GM18861 (cell line): ENCODE data around the gene RPL37A.
"Not testable (repeated sequence)": the region's sequence is repeated elsewhere in the genome, so short reads cannot be mapped to it uniquely, and the experiment has no call there.

Experiments
- ATAC-seq: cut with Tn5 transposase; IDR thresholded peaks from one replicate; pipeline ENCODE4 v1.9.1; 2021; ENCODE audit not compliant: unreplicated experiment

RPL37A gene

DNA sequence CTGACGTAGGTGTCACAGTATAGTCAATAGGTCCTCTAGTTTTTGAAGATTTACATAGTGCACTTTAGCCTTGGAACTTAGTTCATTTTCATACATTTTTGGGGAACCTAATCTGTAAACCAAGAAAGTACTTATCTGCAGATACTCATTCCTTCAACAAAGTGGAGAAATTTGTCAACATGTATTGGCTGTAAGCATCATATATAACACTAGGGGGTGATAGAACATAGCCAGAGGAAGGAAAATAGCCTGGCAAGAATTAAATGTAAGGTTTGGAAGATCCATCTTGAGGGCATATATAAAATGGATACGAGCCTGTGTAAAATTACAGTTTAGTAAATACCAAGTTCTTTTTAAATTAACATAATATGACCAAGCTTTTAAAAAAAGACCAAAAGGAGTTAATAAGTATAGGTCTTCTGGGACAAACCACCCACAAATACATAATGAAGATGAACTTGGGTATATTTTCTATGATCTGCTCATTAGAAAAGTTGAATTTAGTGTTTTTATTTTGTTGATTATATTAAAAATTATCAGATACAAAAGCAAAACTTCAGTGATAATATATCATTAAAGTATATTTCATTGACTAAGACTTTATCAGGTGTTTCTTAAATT is 18.2 kb downstream of the RPL37A start:
- no peak for ATAC-seq

DNA sequence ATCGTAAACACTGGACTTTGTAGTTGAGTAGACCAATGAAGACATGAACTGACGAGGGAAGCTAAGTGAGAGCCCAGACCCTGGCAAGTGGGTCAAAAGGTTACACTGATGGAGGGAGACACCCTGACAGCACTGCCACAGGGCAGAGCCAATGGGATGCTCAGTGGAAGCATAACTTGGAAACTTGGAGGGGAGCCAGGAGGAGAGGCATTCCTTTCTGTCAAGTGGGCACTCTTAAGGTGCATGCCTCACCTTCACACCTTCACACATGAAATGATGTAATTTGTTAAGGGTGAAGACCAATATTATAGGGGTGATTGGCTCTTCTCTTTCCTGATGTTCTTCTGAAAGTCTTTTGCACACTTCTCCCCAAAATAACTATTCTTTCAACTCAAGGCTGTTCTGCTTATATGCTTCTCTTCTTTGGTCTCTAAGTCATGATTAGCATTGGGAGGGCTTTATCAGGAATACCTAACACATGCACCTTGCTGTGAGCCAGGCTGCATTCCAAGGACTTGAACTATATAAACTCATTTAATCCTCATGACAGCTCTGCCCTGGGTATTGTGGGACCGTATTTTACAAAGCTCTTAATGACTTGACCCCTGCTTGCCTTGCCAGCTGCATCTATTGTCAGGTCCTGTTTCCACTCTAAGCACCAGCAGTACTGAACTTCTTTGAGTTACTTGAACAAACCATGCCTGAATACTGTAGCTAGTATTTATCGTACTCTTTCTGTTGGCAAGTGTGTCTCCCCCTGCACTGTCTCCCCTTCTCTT is 19.0 kb downstream of the RPL37A start:
- ATAC-seq: no peak

DNA sequence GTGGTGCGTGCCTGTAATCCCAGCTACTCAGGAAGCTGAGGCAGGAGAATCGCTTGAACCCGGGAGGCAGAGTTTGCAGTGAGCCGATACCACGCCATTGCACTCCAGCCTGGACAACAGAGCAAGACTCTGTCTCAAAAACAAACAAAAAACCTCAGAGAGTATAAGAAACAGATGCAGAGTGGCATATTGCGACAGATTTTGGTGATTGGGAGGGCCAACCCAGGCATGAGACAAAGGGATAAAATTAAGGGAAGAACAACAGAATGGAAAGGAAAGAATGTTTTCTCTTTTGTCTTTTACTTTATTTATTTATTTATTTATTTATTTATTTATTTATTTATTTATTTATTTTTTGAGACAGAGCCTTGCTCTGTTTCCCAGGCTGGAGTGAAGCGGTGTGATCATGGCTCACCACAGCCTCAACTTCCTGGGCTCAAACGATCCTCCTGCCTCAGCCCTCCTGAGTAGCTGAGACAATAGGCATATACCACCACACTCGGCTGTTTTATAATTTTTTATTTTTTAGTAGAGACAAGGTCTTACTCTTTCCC is 20.0 kb downstream of the RPL37A start:
- not testable (repeated sequence) for ATAC-seq

DNA sequence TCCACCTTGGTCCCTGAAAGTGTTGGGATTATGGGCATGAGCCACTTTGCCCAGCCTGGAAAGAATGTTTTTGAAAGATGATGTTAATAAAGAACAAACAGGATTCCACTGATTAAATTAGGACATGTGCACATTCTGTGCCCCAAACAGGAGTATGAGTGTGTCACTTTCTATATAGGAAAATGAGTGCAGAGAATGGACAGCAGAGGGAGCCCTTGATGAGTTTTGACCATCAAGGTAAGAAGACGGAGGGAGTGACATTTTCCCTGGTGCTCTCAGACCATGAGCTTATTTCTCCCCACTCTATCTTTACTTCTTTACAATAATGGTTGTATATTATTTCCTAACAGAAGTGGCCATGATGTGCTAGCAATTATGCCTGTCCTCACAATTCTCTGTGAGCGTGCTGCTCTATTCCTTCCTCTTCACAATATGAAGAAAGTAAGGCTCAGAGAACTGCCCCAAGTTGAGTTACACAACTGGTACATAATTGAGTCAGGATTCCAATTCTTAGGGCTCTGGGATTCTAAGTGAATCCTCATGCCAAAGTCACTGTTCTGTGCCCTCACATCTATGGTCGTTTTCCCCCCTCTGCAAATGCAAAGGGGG is 20.6 kb downstream of the RPL37A start:
- ATAC-seq: peak; percentile 67

DNA sequence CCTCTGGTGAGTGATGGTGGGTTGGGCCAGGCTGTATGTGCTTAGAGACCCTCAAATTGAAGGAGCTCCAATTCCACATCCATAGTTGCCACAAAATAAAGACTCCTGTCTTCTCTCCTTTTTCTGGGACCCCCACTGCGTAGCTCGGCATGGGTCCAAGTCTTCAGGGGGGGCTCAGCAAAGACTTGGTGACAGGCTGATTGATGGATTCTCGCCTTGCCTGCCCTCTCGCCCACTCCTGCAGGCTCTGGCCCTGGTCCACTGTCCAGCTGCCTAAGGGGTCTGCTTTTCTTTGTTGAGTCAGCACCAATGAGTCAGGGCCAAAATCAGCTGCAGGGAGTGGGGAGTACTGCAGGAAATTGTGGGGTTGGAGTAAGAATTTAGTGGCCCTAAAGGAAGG is 21.5 kb downstream of the RPL37A start:
- ATAC-seq: no peak

DNA sequence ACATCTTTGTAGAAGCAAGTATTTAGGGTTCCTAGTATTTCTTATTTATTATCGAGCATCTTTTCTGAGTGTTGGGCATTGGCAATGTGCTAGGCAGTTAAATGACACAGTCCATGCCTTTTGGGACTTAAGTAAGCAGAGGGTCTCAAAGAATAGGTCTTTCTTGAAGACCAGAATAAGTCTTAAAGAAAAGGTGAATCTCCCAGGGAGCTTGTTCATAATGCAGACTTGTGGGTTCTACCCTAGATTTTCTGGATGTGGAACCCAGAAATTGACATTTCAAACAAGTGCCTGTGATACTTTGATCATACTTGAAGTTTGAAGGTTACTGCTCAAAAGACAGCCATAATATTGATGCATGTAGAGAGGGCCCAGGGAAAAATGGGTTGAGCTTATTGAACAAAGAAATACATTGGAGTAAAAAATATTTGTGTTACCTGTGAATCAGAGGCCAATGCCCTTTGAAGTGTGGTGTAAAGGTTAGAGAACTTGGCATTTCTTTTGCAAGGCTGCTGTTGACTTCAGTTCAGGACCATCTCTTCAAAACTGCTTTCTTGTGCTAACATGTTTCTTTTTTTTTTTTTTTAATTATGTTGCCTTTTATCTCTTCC is 24.4 kb downstream of the RPL37A start:
- no peak for ATAC-seq

DNA sequence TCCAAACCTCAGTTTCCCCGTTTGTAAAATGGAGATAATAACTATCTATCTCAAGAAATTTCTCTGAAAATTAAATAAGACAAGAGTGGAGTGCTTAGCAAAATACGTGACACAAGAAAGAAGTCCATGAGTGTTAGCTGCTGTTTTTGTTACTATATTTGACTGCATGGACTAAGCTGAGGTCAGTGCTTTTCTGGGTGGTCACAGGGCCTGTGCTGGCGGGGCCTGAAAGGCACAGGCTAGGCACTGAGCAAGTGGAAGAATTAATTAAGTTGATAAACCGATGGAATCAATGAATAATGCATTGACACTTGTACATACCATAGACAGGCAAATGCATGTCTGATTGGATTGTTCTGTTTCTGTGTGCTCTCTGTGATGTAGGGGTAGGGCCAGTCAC is 27.3 kb downstream of the RPL37A start:
- ATAC-seq: no peak

DNA sequence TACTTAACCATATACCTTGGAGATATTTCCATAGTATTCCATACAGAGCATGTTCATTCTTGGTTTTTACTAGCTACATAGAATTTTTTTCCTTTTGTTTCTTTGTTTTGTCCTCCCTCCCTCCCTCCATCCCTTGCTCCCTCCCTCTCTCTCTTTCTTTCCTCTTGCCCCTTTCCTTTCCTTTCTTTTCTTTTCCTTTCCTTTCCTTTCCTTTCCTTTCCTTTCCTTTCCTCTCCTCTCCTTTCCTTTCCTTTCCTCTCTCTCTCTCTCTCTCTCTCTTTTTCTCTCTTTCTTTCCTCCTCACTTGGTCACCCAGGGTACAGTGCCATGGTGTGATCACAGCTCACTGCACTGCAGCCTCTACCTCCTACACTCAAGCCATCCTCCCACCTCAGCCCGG is 28.3 kb downstream of the RPL37A start:
- ATAC-seq: no peak

DNA sequence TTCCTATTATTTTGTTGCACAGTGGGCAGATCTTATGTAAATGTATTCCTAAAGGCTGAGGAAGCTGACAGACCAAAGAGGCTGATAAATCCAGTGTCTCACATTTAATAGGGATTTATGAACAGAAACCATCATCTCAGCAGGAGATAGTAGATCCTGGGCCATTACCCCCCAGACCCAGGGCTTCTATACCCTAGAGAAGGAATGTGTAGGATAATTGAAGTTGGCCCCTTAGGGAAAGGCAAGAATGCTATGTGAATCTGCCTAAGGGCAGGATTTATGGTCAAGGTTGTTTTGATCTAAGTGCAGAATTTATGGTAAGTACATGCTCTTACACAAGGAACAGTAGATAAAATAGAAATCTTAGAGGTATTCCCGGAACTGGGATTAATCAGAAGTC is 29.0 kb downstream of the RPL37A start:
- no peak for ATAC-seq

DNA sequence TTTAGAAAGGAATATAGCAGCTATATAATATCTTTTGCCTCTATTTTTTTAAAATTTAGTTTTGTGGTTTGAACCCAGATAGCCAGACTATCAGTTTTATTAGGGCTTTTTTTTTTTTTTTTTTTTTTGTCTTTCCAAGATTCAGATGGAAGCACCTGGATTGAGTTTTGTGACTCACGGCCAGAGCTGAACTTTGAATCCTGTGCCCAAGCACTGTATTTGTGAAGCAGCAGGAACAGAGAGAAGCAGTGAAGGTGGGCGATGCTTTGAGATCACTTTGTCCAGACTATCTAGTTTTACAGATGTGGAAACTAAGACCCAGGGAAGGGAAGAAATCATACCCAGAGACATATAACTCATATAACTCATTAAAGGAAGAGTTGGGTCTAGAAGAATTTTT is 33.9 kb downstream of the RPL37A start:
- ATAC-seq: no peak

DNA sequence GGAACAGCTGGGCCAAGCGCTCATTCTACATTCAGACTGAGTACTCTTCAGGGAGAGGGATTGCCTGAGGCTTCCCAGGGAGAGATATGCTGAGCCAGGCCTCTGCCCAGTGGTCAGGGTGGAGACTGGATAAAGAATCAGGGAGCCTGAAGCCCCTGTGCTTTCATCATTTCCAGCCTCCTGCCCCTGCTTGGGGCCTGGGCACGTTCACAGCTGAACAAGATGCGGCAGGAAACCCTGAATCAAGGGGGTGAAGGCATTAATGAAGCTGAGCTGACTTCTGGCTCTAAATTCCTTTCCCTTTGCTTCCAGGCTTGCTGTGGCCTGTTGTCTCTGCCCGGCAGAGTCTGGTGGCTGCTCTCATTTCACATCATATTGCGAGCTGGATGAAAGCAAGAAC is 35.0 kb downstream of the RPL37A start:
- ATAC-seq: no peak

DNA sequence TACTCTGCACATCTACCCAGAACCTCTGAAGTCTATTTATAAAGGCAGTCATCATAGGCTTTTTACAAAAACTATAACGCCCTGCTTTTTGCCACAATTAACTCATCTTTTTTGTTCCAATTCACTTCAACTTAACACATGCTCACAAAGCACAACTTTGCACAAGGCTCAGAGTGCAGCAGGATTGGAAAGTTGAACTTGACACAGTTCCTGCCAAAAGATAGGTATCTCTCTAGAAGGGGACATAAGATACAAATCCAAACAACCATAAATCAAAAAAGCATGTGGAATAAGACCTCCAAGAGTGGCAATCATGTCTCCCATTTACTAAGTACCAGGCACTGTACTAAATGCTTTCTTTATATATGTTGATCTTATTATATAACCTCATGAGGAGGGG is 36.2 kb downstream of the RPL37A start:
- ATAC-seq: no peak

DNA sequence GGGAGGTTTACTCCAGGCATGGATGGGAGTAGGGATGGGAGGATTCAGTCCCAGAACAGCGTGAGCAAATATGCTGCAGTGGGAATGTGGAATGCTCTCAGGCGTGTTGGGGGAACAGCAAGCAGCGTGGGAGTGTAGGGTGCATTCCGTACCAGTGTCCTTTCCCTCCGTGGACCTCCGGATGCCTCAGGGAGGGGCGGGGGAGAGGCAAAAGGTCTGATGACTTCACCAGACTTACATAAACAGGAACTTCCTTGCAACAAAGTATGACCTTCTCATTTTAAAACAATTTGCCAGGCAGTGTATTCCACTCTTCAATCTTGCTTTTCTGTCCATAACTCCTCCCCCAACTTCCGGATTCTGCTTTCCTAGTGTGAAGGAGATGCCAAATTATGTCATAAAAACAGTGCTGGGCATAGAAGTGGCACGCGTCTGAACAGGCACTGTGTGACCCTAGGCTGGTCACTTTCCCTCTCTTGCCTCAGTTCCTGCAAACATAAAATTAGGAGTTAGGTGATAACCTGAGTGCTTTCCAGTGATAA is 36.9 kb downstream of the RPL37A start:
- no peak for ATAC-seq

DNA sequence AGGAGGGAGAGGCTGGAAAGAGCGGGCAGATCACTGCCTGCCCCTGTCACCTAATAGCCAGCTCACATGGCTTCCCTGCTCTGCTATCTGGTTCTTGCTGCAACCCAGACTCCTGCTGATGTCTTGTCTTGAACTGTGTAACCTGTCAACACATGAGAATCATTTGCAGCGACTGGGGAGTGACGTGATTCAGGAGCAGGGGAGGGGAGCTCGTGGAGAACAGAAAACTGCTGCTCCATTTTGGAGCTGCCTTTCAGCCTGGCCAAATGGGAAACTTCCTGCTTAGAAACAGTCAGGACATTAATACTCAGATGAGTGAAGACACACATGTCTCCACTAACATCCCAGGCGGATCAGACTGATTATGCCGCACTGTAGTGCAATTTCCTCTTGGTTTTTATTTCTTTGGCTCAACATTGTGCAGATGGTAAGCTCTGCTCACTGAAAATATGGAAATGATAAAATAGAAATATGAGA is 38.1 kb downstream of the RPL37A start:
- ATAC-seq: no peak

DNA sequence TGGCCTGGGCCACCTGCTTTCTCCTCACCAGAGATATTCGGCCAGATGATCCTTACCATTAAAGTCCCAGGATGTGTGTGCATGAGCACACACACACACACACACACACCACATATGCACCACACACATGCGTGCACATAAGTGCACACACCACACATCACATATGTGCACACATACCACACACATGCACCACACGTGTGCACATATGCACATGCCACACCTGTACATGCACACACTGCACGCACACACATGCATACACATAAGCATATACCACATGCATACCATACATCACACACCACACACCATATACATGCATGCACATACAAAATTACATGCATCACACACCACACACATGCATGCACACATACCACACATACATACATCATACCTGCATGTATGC is 38.7 kb downstream of the RPL37A start:
- no peak for ATAC-seq

DNA sequence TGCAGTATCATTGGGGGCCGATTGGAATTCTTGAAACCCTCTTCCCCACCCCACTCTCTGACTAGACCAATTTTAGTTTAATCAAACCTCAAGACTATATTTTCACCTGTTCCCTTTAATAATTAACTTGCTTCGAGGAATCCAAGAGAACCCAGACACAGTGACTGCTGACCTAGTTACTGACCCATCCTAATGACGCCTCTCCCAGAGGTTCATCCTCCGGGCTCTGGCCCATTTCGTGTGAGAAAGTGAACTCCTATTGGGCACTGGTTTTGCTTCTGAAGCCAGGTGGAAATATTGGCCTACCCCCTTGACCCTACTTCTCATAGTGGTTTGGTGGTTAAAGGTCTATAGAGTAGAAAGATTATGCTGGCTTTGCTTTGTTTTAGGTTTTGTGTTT is 39.9 kb downstream of the RPL37A start:
- no peak for ATAC-seq

DNA sequence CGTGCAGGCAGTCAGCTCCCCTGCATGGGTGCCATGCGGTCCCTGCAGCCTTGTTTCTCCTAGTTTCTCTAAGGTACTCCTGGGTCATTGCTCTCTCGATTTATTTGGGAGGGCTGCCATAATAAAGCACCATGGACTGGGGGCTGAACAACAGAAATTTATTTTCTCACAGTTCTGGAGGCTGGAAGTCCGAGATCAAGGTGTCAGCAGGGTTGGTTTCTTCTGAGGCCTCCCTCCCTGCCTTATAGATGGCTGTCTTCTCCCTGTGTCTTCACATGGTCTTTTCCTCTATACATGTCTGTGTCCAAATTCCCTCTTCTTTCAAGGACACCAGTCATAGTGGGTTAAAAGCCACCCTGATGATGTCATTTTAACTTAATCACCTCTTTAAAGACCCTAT is 40.5 kb downstream of the RPL37A start:
- ATAC-seq: no peak

DNA sequence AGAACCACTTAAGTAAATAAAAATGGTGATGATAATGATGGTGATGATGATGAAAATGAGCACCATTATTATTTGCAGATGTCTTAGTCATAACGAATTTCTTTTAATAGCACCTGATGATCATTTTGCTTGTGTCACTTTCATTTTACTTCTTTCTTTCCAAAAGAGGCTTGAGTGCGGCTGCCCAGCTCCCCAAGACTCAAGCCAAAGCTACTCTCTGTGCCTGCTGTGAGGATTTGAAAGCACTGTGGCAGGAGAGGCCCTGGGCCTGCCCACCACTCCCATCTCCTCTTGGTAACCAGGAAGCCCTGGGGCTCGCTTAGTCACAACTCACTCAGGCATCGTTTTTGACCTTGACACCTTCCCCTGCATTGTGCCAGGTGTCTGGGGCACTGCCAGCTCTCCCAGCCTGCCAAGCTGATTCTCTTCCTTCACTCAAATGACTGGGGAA is 41.2 kb downstream of the RPL37A start:
- no peak for ATAC-seq

DNA sequence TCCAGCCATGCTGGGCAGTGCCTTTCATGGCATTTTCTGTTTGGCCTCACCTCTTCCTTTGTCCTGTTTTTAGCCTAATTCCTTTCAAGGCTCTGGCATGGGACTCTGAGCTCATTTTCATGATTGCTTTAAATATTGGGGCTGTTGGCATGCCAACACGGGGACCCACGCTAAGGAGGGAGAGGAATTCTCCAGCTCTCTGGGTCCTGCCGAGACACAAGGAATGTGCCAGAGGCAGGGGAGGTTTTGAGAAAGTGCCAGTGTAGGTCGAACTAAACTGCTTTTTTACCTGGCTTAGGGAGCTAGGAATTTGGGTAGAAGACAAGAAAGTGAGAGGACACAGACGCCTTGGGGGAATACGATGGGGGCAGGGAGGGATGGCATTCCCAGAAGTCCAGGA is 42.3 kb downstream of the RPL37A start:
- ATAC-seq: no peak

DNA sequence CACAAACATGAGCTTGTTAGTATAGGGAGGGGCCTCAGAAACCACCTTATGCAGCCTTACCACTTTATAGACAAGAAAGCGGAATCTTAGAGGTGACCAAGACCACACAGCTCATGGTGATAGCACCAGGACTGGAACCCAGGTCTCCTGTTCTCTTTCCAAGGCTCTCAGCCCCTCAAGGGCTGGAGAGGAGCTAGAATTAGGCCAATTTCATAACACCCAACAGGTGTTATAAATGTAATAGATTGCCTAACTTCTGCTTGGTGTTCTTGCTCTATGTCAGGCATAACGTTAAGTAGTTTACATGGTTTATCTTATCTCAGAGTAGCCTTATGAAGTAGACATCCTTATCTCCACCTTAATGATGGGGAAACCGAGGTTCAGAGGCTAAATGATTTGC is 42.9 kb downstream of the RPL37A start:
- ATAC-seq: no peak

DNA sequence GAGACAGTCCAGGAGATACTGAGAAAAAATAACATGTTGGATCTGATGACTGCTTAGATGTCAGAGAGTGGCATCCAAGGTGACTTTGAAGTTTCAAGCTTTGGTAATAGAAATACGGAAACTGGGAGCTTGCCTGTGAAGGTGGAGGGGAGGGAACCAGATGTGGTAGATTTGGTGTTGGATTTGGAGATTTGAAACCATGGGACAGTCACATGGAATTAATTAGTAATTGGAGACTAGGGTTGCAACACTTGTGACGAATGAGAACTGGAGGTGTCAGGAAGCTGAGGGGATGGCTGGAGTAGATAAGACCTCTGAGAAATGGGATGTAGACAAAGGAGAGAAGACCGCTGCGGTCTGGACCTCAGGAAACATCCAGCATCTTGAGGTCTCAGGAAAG is 46.7 kb downstream of the RPL37A start:
- no peak for ATAC-seq
